HG02642 (cell line): ENCODE data around the gene NPLOC4.
A peak's percentile ranks its signal among the peaks of the same experiment; 100 is the strongest.

Experiments
- ATAC-seq: cut with Tn5 transposase; IDR thresholded peaks from one replicate; pipeline ENCODE4 v1.9.1; 2021; ENCODE audit warnings: mild to moderate bottlenecking; ENCODE audit not compliant: unreplicated experiment, poor library complexity

NPLOC4 gene

DNA sequence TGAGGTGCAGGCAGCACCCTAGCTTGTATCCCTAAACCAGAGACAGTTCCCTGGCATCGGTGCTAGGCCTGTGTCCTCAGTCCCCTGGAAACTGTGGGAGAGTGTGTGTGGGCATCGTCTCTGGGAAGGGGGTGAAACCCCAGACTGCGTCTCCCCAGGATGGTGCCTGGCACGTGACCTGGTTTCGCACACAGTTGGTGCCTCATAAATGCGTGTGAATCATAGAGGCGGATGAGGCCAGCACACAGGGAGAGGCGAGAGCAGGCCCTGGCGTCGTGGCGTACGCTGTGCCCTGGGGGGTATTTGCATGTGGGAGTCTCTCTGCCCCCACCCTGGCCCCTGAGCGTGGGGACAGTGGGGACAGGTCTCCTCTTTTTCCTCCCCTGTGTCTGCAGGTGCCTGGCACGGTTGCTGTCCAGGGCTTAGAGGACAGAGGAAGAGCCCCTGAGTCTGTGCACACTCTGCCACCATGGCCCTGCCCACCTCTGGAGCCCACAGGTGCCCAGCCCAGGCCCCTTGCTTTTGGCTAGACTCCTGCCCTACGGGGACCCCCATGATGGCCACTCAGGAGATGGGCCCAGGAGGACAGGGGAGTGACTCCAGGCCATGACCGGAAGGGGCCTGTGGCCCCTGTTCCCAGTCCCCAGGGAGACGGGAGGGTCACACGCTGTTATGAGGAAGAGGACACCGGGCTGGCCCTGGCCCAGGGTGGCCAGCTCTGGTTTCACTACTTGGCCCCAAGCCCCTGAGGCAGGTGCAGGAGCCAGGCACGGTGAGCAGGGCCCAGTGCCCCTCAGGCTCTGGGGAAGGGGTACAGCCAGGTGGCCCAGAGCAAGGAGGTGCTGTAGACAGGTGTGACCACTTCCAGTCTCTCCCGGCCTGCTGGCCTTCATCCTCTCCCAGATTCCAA, 110.0 kb downstream of the NPLOC4 start:
- ATAC-seq, result no peak

DNA sequence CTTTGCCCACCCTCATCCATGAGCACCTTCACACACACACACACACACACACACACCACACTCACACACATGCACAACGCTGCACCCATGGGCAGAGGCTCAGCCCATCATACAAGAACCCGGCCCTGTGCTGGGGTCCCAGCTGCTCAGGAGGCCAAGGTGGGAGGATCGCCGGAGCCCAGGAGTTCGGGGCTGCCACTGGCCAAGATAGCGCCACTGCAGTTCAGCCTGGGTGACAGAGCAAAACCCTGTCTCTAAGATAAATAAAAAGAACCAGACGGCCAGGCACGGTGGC, 112.1 kb downstream of the NPLOC4 start:
- ATAC-seq, result no peak

DNA sequence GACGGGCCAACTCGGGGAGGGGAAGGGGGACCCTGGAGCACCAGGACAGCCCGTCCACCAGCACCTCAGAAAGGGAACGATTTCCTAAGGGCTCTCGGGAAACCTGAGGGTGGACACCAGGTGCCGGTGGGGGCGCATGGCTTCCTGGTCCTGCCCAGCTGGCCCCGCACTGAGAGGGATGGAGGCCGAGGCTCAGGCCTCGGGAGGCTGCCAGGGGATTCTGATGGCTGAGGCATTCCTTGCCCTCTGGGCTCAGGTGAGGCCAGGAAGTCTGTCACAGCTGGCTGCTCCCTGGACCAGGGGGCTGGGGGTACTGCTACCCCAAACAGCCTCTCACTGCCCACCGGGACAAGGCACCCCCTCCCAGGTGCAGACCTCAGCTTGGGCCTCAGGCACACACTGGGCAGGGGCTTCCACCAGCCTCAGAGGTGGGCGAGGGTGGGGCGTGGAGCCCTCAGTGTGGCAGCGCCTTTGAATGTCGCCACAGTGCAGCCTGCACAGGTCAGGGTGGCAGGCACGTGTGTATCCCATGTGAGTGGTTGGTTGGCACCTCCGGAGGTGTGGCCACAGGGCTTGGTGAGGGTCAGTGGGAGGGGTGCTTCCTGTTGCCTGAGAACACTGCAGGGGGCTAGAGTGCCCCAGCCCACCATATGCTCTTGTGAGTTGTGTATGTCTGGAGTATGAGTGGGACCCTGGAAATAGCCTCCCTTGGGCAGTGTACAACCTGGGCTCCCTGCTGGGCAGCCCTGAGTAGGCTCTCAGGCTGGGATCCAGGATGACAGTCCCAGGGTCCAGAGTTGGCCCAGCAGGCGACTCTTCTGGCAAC, 112.7 kb downstream of the NPLOC4 start:
- ATAC-seq, result no peak

DNA sequence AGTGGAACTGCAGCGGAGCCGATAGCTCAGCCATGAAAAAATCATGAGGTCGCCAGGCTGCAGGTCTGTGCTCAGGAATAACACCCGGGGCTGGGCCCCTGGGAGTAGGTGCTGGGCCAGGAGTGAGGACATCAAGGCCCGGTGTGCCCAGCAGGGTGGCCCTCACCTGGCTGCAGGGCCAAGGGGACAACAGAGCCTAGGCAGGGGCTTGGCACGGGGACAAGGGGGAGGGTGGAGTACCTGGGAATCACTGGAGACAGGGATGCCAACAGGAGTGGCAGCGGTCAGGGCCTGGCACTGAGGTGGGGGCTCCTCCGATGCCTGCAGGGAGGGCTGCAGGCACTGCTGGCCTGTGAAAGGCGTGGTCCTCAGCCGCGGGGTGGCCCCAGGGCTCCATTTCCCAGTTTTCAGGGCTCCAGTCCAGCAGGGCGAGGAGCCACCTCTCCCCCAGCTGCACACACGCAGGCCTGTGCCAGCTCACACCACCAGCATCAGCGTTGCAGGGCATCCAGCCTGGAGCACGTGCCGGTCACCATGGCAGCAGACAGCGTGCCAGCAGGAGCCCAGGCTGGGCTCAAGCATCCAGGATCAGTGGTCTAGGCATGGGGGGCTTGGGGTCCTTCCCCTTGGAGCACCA, 113.4 kb downstream of the NPLOC4 start:
- no peak for ATAC-seq

DNA sequence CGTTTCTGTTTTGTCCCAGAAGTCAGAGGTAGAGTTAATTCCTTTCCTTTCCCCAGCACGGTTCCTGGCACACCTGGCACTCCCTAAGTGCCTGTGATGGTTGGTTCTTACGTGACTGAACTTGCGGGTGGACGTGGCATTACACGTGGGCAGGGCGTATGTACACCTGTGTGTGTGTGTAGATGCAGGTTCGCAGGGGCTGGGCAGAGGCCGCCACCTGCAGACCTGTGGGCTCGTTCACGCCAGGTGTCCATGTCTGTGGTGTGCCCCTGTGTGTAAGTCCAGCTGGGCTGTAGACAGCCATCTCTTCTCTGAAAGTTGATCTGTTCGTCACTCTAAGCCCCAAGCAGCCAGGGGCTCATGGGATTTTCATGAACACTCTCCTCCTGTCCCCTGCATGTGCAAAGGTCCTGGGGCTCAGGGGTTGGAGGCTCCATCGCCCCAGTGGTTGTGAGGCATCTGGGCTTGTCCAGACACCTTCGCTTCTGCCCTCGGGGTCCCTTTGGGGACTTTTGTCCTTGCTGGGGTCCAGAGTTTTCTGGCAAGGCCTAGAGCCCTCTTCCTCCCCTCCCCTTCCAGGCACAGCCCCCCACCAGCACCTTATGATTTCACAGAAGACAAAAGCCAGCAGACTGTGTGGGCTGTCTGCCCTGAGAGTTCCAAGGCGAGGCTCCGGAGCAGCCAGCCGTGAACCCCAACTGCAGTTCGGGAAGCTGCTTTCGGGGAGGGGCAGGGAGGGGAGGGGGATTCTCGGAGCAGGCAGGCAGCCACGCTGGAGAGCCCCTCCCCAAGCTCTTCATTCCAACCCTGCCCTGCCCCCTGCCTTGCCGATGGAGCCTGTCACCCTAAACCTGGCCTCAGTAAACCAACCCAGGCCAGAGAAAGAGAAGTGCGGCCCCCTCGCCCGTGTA, 114.2 kb downstream of the NPLOC4 start:
- no peak for ATAC-seq

DNA sequence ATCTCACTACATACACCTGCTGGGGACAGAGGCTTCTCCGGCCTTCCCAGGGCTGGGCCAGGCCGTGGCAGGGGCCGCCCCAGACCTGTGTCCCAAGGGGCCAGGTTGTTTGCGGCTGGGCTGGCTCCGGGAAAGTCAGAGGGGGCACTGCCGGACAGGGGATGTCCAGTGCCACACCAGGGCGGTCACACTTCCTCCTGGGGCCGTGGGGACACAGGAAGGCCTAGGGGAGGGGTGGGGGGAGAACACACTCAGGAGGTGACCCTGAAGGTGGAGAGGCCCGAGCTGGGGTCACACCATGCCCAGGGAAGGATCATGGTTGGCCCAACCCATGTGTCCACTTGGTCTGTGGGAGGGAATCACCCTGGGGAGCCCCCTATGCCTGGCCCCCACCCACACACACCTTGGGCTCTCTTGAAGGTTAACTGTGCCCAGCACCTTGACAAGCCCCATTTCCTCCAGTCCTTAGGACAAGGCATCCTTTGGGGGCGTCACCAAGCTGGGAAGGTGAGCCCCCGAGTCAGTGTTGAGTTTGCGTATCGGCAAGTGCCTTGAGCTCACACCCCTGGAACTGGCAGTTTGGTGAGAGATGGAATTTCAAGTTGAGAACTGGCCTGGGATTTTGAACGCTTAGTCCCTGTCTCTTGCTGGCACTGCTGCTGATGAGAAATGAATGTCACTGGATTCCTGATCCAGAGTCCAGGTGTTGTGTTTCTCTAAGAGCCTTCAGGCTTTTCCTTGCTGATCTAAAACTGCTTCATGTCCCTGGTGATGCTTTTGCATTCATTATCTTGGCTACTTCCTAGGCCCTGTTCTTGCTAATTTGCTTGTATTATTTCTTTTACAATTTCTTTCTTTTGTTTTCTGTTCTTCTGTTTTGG, 116.7 kb downstream of the NPLOC4 start:
- no peak for ATAC-seq

DNA sequence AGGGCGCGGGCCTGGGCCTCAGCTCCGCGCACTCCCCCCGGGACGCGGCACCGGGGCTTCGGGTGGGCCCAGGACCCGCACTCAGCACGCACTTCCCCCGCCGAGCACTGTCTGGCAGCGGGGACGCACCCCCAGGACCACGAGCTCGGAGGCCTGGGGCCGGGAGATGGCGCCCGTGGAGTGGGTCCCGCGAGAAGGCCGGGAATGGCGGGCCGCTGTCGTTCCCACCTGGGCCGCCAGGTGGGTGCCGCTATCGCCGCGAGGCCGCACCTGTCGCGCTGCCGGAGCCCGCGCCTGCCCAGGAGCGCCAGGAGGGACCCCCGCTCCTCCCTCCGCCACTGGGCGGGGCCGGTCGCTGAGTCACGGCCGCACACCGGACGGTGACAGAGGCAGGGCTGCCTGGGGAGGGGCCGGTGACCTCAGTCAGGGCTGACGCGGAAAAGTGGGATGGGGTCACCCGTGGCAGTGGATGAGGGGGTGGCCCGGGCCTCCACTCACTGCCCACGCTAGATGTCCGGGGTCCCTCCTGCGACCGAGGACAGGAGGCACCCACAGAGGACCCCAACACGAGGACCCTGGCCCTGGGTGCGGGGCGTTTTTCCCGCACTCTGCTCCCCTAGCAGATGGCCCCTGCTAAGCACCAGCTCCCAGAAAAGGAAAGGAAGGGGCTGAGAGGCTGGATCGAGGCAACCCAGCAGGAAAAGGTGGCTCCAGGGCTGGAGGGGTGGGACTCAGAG, 117.5 kb downstream of the NPLOC4 start:
- no peak for ATAC-seq

DNA sequence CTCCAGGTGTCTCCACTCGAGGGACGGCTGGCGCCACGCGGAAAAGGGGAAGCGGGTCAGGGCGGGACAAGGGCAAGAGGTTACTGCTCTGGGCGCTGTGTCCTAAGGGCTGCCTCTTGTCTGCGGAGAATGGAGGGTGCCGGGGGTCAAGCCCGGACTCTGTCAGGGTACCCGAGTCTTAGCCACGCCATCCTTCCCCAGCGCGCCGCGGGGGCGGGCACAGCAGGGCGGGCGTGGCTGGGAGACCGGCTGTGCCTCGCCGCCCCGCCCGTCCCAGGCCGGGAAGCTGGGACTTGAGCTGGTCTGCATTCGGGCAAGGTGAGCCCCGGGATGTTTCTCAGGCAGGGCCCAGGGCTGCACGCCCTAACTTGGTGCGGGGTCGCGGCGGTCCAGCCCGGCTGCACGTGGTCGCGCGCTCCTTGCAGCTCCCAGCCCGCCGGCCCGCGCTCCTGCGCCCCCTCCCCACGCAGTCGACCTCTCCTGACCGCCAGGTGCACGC, 118.1 kb downstream of the NPLOC4 start:
- ATAC-seq, result no peak

DNA sequence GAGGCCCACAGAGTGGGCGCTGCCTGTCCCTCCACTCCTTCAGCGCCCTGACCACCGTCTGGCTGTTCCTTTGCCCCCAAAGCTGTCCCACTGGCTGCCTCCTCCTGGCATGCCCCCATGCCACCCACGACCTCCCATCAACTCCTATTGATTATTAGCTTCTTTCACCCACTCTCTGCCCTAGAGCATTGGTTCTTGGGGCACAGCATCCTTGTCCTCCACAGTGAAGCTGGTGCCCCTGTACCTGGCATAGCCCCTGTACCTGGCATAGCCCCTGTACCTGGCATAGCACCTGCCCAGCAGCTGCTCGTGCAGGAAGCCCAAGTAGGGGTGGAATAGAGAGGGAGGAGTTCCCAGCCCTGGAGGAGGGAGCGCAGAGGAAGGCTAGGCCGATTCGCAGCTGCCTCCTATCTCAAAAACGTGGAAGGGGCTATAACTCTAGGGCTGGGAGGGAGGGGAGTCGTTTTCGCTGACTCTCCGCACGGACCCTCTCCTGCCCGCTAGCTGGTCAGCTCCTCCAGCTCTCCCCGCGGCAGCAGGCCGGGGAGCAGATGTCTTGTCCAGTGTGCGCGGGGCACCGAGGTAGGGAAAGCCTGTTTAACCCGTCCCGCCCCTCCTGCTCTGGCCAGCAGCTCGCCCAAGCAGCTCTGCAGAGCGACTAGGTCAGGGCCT, 118.7 kb downstream of the NPLOC4 start:
- no peak for ATAC-seq

DNA sequence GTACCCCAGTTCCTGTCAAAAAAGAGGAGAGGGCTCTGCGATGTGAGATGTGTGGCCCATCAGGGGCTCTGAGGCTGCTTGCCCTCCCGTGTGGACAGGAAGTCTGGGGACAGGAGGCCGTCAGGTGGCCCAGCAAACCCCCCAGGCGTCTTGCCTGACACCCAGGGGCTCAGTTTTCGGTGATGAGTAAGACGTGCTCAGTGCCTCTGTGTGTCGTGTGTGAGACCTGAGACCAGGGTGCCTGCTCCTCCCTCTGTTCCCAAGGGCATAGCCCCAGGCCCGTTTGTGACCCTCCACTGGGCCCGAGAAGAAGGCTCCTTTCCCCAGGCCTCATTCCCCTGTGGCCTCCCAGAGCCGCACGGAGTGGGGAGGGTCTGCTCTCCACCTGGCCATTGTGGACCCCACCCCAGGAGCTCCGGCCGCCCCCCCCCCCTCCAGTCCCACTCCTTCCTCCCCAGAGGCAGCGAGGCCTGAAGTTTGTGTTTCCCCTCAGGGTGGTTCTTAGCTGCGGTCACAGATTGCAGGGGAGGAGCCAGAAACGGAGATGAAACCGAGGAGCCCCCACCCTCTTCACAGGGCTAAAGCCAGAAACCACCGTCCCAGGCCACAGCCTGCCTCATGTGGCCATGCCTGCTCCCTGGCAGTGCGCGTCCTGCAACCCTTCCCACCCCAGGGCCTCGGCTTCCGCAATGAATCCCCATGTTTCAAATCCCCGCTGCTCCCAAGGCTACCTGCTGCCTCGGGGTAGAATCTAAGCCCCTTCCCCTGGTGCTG, 119.4 kb downstream of the NPLOC4 start:
- ATAC-seq, result no peak

DNA sequence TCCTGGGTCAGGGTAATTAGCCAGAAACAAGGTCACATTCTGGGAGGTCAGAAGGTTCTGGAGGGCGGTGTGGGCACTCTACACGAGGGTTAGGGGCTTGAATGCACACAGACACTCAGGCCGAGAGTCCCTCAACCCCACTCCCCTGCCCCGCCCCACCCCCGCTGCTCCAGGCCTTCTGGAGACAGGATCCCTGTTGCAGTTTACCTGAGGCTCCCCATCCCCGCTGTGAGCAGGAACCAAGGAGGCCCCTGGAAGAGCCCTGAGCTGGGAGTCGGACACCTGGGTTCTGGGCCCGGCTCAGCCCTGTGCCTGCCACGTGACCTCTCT, 119.9 kb downstream of the NPLOC4 start:
- no peak for ATAC-seq

DNA sequence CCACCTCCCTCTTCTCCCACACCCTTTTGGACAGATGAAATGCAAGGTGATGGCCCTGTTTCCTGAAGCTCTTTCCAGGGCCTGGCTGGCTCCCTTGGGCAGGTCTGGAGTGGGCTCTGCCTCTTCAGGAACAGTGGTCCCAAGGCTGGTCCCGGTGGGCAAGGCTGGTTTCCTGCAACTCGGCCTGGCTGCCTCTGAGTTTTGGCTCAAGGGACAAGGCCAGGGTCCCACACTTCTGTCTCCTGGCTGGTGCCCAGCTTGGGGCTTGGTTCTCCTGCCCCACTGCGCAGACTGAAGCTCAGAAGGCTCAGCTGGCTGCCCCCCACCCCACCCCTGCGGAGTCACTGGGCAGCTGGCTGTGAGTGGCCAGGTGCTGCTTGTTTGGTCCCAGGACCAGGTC, 120.5 kb downstream of the NPLOC4 start:
- ATAC-seq, result no peak

DNA sequence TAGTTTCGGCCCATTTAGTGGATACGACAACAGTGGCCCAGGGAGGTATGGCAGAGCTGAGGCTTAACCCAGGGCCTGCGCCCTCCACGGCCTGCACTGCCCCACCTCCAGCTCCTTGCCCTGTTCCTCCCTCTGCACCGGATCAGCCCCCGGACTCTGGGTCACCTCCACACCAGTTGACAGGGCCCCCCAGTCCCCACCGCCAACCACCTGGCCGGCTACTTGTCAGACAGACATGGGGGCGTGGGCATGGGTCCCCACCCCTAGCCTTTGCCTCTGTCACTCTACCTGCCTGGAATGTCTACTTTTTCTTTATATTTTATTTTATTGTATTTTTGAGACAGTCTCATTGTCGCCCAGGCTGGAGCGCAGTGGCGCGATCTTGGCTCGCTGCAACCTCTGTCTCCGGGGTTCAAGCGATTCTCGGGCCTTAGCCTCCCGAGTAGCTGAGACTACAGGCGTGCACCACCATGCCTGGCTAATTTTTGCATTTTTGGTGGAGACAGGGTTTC, 121.3 kb downstream of the NPLOC4 start:
- no peak for ATAC-seq

DNA sequence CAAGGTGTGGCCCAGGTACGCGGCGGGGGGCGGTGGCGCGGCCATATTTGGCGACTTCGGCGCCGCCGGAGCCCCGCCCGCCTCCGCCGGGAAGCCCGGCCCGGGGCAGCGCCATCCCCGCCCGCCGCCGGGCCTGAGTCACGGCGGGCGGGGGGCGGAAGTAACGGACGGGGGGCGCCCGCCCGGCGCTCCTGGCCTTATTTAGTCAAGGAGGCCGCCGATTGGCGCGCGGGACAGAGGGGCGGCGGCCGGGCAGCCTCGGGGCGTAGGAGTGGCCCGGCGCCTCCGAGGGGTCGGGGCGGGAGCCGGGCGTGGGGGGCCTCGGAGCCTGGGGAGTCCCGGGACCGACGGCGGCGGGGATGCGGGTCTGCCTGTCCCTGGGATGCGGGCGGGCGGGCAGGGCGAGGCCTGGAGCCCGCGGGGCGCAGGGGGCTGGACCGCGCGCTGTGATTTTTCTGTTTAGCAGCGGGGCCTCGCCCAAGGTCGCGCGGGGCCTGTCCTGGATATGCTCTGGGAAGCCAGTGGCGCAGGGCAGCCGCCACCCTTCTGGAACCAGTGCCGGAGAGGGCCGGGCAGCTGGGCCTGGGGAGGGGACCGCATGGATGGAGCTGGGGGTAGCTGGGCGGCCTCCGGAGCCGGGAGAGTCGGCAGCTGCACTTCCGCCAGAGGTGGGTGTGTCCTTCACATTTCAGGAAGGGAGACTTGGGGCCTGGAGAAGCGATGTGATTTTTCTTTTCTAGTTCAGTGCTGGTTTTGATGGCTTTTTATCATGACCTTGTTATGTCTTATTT, 122.0 kb downstream of the NPLOC4 start:
- ATAC-seq, result peak; percentile 18

DNA sequence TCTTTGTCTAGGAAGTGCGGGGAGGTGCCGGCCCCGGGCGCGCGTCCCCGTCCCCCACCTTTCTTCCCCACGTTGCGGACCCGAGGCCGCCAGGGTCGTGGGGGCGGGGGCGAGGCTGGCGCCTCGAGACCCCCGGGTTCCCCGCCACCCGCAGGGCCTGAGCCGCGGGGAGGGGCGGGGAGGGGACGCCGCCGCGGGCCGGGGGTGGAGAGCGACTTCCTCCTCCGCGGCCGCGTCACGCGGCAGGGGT, 122.5 kb downstream of the NPLOC4 start:
- no peak for ATAC-seq

DNA sequence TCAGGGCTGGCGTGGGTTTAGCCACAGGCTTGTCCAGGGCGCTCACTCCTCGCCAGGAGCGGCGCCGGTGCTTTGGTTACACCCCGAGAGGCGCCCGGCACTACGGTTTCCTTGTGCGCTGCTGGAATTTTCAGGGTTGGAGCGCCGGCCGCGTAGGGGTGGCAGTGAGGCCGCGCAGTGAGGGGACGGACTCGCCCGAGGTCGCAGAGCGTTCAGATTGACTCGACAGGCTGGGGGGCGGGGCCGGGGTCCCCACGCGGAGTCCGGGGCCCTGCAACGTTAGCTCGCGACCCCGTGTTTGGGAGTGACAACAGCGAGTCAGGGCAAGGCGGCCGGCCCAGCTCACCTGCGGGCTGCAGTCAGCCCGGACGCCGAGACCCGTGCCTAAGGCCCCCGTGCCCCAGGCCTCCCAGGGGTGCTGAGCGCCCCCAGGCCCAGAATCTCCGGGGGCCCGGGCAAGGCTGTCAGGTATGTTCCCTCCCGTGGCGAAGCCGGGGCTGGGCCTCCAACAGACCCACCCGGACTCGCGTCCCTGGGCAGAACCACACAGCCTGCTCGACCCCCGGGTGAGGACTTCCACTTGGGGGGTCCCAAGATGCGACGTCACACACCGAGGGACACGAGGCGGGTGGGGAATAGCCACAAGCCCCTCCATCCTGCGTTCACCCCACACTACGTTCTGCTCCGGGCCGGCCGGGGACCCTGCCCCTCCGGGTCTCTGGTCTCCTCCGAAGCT, 123.0 kb downstream of the NPLOC4 start:
- peak; percentile 0 for ATAC-seq
